ENCODE results near the gene PTPRN2.

- TF ChIP-seq GATA2 (IDR thresholded peaks at IDR 0.05; ENCODE audit: low read depth, low read length) (no peak), GATA3 (IDR thresholded peaks at IDR 0.05; ENCODE audit: low read depth, low read length) (no peak)
These were observed 696.7 kb downstream of the PTPRN2 start for GRCh38 chr7:157890921-157891401.

All from SH-SY5Y (cell line).